ENCODE results near the gene OMP.
"Not testable (repeated sequence)": the region's sequence is repeated elsewhere in the genome, so short reads cannot be mapped to it uniquely, and the experiment has no call there.

Gene OMP

GRCh38 chr11:77094841-77095365 is 7.7 kb upstream of the OMP start:
- H3K9me3 ChIP-seq = no peaks in the 10 kb centered on the region
- H3K4me1 ChIP-seq (ENCODE audit: control insufficient read depth in 1 of 2, insufficient read depth in 1 of 2, low read depth in 1 of 2, low read length in 1 of 2) = no peaks in the 10 kb centered on the region
- peaks cover 11% of the 10 kb centered on the region for H3K27me3 ChIP-seq
- no peak for TF ChIP-seq CTCF (IDR thresholded peaks at IDR 0.05)
- no peaks in the 10 kb centered on the region for H3K36me3 ChIP-seq
- no peak overlapping the region for H3K27ac ChIP-seq
- H3K4me3 ChIP-seq (ENCODE audit: low read depth in 1 of 2, low read length in 1 of 2) = no peak overlapping the region

GRCh38 chr11:77095551-77096490 is 6.8 kb upstream of the OMP start:
- no peak for TF ChIP-seq CTCF (IDR thresholded peaks at IDR 0.05)
- no peak overlapping the region for H3K27ac ChIP-seq
- peaks cover 5% of the 10 kb centered on the region for H3K27me3 ChIP-seq
- H3K4me1 ChIP-seq (ENCODE audit: control insufficient read depth in 1 of 2, insufficient read depth in 1 of 2, low read depth in 1 of 2, low read length in 1 of 2) = no peaks in the 10 kb centered on the region
- H3K4me3 ChIP-seq (ENCODE audit: low read depth in 1 of 2, low read length in 1 of 2) = no peak overlapping the region
- no peaks in the 10 kb centered on the region for H3K9me3 ChIP-seq
- no peaks in the 10 kb centered on the region for H3K36me3 ChIP-seq

GRCh38 chr11:77096591-77097019 is 6.0 kb upstream of the OMP start:
- TF ChIP-seq CTCF (IDR thresholded peaks at IDR 0.05) = no peak
- H3K4me3 ChIP-seq (ENCODE audit: low read depth in 1 of 2, low read length in 1 of 2) = no peak overlapping the region

GRCh38 chr11:77097180-77097579 is 5.5 kb upstream of the OMP start:
- not testable (repeated sequence) for H3K4me3 ChIP-seq (ENCODE audit: low read depth in 1 of 2, low read length in 1 of 2); H3K27me3 ChIP-seq; H3K27ac ChIP-seq; H3K9me3 ChIP-seq; H3K36me3 ChIP-seq; H3K4me1 ChIP-seq (ENCODE audit: control insufficient read depth in 1 of 2, insufficient read depth in 1 of 2, low read depth in 1 of 2, low read length in 1 of 2)

More at GRCh38 chr11:77096591-77097019, 6.0 kb upstream of the OMP start:
- no peaks in the 10 kb centered on the region for H3K4me1 ChIP-seq (ENCODE audit: control insufficient read depth in 1 of 2, insufficient read depth in 1 of 2, low read depth in 1 of 2, low read length in 1 of 2)
- no peaks in the 10 kb centered on the region for H3K36me3 ChIP-seq
- no peak overlapping the region for H3K27ac ChIP-seq
- H3K9me3 ChIP-seq = no peaks in the 10 kb centered on the region
- H3K27me3 ChIP-seq = no peaks in the 10 kb centered on the region

- Histone ChIP-seq H3K27ac (no peak overlapping the region), H3K9me3 (no peaks in the 10 kb centered on the region), H3K36me3 (no peaks in the 10 kb centered on the region), H3K27me3 (no peaks in the 10 kb centered on the region), H3K4me1 (ENCODE audit: control insufficient read depth in 1 of 2, insufficient read depth in 1 of 2, low read depth in 1 of 2, low read length in 1 of 2) (no peaks in the 10 kb centered on the region), H3K4me3 (ENCODE audit: low read depth in 1 of 2, low read length in 1 of 2) (no peak overlapping the region)
- no peak for TF ChIP-seq CTCF (IDR thresholded peaks at IDR 0.05)
Observed at GRCh38 chr11:77100166-77101042, 2.2 kb upstream of the OMP start.

All from neutrophil (primary cell).